Osteocyte (in vitro differentiated cells): ENCODE results near the gene NLRP1. TPM values are rescaled to one million over a fixed set of nuclear protein-coding genes. Genes with fewer than 3 reads are reported as not detected.

ENCODE experiments used
- DNase-seq: peaks from one replicate; pipeline ENCODE4 v3.0.0; 2021; ENCODE audit warnings: mixed read lengths; ENCODE audit not compliant: unreplicated experiment; ENCODE audit errors: extremely low spot score
- H3K27ac Mint-ChIP-seq: one replicate; pipeline ENCODE4 v1.8.0; 2021; ENCODE audit warnings: mild to moderate bottlenecking, mixed read lengths; ENCODE audit not compliant: unreplicated experiment
- H3K27me3 Mint-ChIP-seq: one replicate; pipeline ENCODE4 v1.8.0; 2021; ENCODE audit warnings: mixed read lengths; ENCODE audit not compliant: unreplicated experiment
- H3K36me3 Mint-ChIP-seq: one replicate; pipeline ENCODE4 v1.8.0; 2021; ENCODE audit warnings: mixed read lengths; ENCODE audit not compliant: unreplicated experiment
- H3K4me1 Mint-ChIP-seq: one replicate; pipeline ENCODE4 v1.8.0; 2021; ENCODE audit warnings: mixed read lengths; ENCODE audit not compliant: unreplicated experiment
- H3K4me3 Mint-ChIP-seq: one replicate; pipeline ENCODE4 v1.8.0; 2021; ENCODE audit warnings: mild to moderate bottlenecking, moderate library complexity, mixed read lengths; ENCODE audit not compliant: unreplicated experiment
- H3K9me3 Mint-ChIP-seq: one replicate; pipeline ENCODE4 v1.8.0; 2021; ENCODE audit warnings: mixed read lengths; ENCODE audit not compliant: unreplicated experiment
- total RNA-seq: library from RNA; stranded (reverse); gene quantifications from 2 replicates; pipeline ENCODE4 v1.2.1, GENCODE V29; 2021
- TF ChIP-seq, protein P1 (sequence below): fragments of 200-600 bp; sonication (generic); IDR thresholded peaks from 2 replicates; pipeline ENCODE4 v1.5.0; 2021; ENCODE audit warnings: antibody characterized with exemption, mild to moderate bottlenecking, moderate library complexity

NLRP1 gene
- total RNA-seq, 1 donor from 2014 or later = 27.1 TPM

DNA sequence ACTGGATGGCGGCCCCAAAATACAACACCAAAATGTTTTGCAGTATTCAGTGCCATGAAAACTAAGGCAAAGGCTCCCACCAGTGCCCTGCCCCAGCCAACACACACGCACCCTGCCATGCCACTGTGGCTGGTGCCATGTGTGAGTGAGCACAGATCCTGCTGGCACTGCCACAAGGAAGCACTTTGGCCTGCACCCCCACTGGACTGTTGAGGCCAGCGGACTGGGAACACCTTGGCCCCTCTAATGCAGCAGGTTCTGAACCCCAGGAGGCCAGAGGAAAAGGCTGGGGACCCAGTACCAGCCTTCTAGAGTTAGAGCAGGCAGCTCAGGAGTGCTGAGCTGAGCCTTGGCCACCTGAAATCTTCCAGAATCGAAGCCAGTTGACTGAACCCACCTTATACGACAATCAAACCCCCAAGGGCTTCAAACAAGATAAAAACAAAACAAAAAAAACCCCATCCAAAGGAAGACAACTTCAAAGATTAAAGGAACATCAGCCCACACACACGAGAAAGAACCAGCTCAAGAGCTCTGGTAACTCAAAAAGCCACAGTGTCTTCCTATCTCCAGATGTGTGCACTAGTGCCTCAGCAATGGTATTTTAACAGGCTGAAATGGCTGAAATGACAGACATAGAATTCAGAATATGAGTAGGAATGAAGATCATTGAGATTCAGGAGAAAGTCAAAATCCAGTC, 21.5 kb downstream of the NLRP1 start:
- no peak overlapping the region for H3K27ac Mint-ChIP-seq
- H3K4me3 Mint-ChIP-seq = no peak overlapping the region
- H3K36me3 Mint-ChIP-seq = no peaks in the 10 kb centered on the region
- H3K4me1 Mint-ChIP-seq = peaks cover under 1% of the 10 kb centered on the region
- no peaks in the 10 kb centered on the region for H3K27me3 Mint-ChIP-seq
- H3K9me3 Mint-ChIP-seq = peaks cover 4% of the 10 kb centered on the region
- TF ChIP-seq, protein P1, sequence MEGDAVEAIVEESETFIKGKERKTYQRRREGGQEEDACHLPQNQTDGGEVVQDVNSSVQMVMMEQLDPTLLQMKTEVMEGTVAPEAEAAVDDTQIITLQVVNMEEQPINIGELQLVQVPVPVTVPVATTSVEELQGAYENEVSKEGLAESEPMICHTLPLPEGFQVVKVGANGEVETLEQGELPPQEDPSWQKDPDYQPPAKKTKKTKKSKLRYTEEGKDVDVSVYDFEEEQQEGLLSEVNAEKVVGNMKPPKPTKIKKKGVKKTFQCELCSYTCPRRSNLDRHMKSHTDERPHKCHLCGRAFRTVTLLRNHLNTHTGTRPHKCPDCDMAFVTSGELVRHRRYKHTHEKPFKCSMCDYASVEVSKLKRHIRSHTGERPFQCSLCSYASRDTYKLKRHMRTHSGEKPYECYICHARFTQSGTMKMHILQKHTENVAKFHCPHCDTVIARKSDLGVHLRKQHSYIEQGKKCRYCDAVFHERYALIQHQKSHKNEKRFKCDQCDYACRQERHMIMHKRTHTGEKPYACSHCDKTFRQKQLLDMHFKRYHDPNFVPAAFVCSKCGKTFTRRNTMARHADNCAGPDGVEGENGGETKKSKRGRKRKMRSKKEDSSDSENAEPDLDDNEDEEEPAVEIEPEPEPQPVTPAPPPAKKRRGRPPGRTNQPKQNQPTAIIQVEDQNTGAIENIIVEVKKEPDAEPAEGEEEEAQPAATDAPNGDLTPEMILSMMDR = no peak
- peak; percentile 74 for DNase-seq

GRCh38 chr17:5561736-5562571, 22.4 kb downstream of the NLRP1 start:
- Mint-ChIP-seq H3K4me1 (peaks cover 6% of the 10 kb centered on the region), H3K36me3 (no peaks in the 10 kb centered on the region), H3K9me3 (peaks cover 4% of the 10 kb centered on the region), H3K27ac (no peak overlapping the region), H3K4me3 (no peak overlapping the region), H3K27me3 (no peaks in the 10 kb centered on the region)
- TF ChIP-seq, protein P1 = no peak
- peak; percentile 80 for DNase-seq

GRCh38 chr17:5560361-5560988, 23.8 kb downstream of the NLRP1 start:
- DNase-seq = peak; percentile 57
- TF ChIP-seq, protein P1 = no peak
- Mint-ChIP-seq H3K36me3 (no peaks in the 10 kb centered on the region), H3K9me3 (peaks cover 4% of the 10 kb centered on the region), H3K4me3 (no peak overlapping the region), H3K27ac (no peak overlapping the region), H3K27me3 (no peaks in the 10 kb centered on the region), H3K4me1 (peaks cover 6% of the 10 kb centered on the region)

DNA sequence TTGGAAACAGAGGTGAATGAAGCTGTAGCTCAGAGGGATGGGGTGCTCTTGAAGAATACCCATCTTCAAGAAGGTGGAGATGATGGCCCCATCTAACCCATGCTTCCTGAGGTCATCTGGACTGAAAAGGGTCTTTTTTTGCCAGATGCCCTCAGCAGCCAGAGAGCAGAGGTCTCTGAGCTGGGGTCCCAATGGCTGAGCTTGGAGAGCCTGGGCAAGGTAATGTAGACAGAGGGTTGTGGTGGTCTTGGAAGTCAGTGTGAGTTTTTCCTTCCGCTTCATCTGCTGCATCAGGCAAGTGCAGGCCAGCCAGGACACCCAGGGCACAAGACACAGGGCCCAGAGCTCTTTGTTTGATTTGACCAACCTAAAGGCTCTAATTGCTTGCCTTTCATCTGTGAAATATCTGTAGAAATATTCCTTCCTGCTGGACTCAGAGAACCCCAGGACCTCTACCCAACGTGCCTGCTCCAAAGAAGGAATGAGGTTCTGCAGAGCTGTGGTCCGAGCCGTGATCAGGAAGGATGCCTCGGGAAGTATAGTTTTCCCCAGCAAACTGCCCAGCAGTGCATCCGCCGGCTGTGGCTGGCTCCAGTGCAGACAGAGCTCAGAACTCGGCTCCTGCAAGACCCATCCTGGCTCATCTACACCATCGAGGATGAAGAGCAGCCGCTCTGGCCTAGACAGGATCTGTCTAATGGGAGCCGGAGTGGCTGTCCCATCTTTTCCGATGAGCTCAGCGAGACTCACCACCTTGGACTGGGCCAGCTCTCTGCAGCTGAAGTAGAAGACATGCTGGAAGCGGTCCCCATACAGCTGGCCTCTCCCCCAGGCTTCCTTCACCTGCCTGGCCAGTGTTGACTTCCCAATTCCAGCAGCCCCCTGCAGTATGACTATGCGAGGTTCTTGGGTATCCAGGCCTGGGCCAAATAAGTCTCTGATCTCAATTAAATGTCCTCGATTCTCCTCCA, 25.2 kb downstream of the NLRP1 start:
- TF ChIP-seq, protein P1 = no peak
- Mint-ChIP-seq H3K4me1 (peaks cover 6% of the 10 kb centered on the region), H3K27ac (no peak overlapping the region), H3K9me3 (peaks cover 4% of the 10 kb centered on the region), H3K27me3 (no peaks in the 10 kb centered on the region), H3K4me3 (no peak overlapping the region), H3K36me3 (no peaks in the 10 kb centered on the region)
- peak; percentile 72 for DNase-seq
